ENCODE results near the gene PTTG2.
A peak's percentile ranks its signal among the peaks of the same experiment; 100 is the strongest.

Gene PTTG2

DNA sequence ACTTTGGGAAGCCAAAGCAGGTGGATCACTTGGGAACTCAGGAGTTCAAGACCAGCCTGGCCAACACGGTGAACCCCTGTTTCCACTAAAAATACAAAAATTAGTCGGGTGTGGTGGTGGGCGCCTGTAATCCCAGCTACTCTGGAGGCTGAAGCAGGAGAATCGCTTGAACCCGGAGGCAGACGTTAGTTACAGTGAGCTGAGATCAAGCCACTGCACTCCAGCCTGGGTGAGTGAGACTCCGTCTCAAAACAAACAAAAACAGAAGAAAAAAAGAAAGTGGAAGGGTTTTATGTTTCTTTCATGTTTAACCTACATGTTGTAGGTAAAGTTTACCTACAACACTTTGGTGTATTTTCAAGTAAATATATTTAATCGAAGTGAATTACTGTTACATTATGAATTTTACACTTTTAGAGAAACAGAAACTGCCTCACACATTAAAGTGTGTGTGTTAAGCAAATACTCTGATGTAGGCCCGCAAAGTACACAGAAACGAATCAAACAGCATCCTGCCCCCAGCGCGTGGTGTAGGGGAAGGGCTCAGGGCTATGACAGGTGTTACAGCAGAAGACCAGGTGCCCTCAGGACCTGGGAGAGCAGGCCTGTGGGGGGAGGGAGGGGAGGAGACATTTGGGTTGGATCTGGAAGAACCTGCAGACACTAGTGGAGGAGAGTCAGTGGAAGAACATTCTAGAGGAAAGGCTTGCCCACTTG is 39.0 kb downstream of the PTTG2 start:
- no peak for DNase-seq (ENCODE audit: low read depth)
- H3K4me3 ChIP-seq (ENCODE audit: control insufficient read depth, low read depth, low read length): no peak overlapping the region
- TF ChIP-seq CTCF (conservative IDR thresholded peaks at IDR 0.05; ENCODE audit: control insufficient read depth, insufficient read depth, low read depth, low read length): no peak

GRCh38 chr4:37999965-38000364 is 39.8 kb downstream of the PTTG2 start:
- DNase-seq (ENCODE audit: low read depth): no peak
- no peak for TF ChIP-seq CTCF (conservative IDR thresholded peaks at IDR 0.05; ENCODE audit: control insufficient read depth, insufficient read depth, low read depth, low read length)
- H3K4me3 ChIP-seq (ENCODE audit: control insufficient read depth, low read depth, low read length): no peak overlapping the region

- H3K4me3 ChIP-seq (ENCODE audit: control insufficient read depth, low read depth, low read length): no peak overlapping the region
- no peak for TF ChIP-seq CTCF (conservative IDR thresholded peaks at IDR 0.05; ENCODE audit: control insufficient read depth, insufficient read depth, low read depth, low read length)
- no peak for DNase-seq (ENCODE audit: low read depth)
Observed at GRCh38 chr4:38001927-38002326, 41.7 kb downstream of the PTTG2 start.

DNA sequence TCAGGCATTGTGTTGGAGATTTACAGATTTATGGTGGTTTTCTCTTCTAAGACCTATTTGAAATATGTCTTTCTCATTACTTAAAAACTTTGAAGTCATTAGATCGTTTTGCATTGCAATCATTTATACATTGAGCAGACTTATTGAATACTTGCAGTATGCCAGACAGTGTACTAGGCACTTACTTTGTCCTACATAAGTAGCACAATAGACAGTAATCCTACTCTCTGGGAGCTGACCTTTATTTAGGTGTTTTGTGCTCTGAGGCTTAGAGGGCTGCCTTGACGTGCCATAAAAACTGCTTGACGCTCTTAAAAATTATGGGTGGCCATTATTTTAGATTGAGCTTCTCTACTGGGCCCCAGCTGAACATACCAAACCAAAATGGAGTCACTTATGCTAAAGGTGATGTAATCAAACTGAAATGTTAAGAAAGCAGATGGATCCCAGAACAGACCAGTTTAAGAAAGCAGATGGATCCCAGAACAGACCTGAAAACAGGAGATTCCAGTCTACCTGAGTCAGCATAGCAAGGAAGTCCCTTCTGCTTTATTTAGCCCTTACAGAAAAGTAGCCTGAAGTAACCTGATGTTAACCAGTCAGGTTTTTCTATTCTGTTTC is 42.4 kb downstream of the PTTG2 start:
- TF ChIP-seq CTCF (conservative IDR thresholded peaks at IDR 0.05; ENCODE audit: control insufficient read depth, insufficient read depth, low read depth, low read length): no peak

GRCh38 chr4:38003102-38003501 is 42.9 kb downstream of the PTTG2 start:
- H3K4me3 ChIP-seq (ENCODE audit: control insufficient read depth, low read depth, low read length): no peak overlapping the region
- DNase-seq (ENCODE audit: low read depth): no peak
- no peak for TF ChIP-seq CTCF (conservative IDR thresholded peaks at IDR 0.05; ENCODE audit: control insufficient read depth, insufficient read depth, low read depth, low read length)

More for the DNA sequence above, 42.4 kb downstream of the PTTG2 start:
- peak; percentile 6 for DNase-seq (ENCODE audit: low read depth)
- no peak overlapping the region for H3K4me3 ChIP-seq (ENCODE audit: control insufficient read depth, low read depth, low read length)

GRCh38 chr4:38003628-38004027 is 43.4 kb downstream of the PTTG2 start:
- TF ChIP-seq CTCF (conservative IDR thresholded peaks at IDR 0.05; ENCODE audit: control insufficient read depth, insufficient read depth, low read depth, low read length): no peak

More at GRCh38 chr4:38003628-38004027, 43.4 kb downstream of the PTTG2 start:
- H3K4me3 ChIP-seq (ENCODE audit: control insufficient read depth, low read depth, low read length): no peak overlapping the region
- no peak for DNase-seq (ENCODE audit: low read depth)

All from fibroblast of mammary gland (primary cell).